Measurements from ENCODE around the gene NKAIN2. TPM values are rescaled to one million over a fixed set of nuclear protein-coding genes. Genes with fewer than 3 reads are reported as not detected.

The NKAIN2 gene
- total and polyA plus RNA-seq, 7 donors, result under 0.01 to 4.4 (median 0.75) TPM; not detected in 1

GRCh38 chr6:124119596-124119995, 315.9 kb downstream of the NKAIN2 start:
- intact Hi-C loops (cut with DNase I), result no loop called here
- Histone ChIP-seq H3K27ac (no peak overlapping the region), H3K27me3 (no peaks in the 10 kb centered on the region), H3K4me3 (no peak overlapping the region), H3K36me3 (no peaks in the 10 kb centered on the region), H3K9me3 (no peaks in the 10 kb centered on the region), H3K4me1 (no peaks in the 10 kb centered on the region)
- no peak for TF ChIP-seq EP300 (IDR thresholded peaks at IDR 0.05)
- TF ChIP-seq POLR2A (IDR thresholded peaks at IDR 0.05), result no peak
- no peak for TF ChIP-seq CTCF (IDR thresholded peaks at IDR 0.05)
- no peak for TF ChIP-seq POLR2AphosphoS5 (IDR thresholded peaks at IDR 0.05)
- WGBS, 2 donors, result 88 to 91% methylated on average over 1 of the region's 1 CpG
- no peak for DNase-seq

DNA sequence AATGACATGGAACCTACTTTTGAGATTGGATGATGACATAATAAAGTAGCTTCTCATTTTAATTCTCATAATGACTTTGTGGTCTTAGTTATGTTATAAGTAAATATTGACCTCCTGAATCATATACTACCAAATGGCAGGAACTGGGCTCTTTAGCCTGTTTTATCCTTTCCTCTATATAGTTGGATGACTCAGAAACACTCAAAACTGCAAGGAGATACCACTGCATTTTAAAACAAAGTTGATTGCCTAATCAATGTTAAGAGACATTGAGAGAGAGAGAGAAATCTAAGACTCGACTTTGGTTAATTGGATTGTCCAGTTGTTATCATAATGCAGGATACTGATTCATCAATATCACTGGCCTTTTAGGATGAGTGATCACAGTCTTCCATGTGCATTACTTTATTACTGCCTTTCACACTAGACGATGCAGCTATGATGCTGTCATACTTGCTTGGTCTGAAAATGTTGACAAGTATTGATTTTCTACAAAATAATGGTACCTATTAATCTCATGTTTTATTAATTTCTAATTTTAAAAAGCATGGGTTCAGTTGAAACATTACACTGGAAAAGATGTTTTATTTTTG, 320.0 kb downstream of the NKAIN2 start:
- H3K36me3 ChIP-seq, result no peaks in the 10 kb centered on the region
- no peaks in the 10 kb centered on the region for H3K4me1 ChIP-seq
- no peak for DNase-seq
- H3K27ac ChIP-seq, result no peak overlapping the region
- H3K4me3 ChIP-seq, result no peak overlapping the region
- TF ChIP-seq POLR2AphosphoS5 (IDR thresholded peaks at IDR 0.05) (no peak), EP300 (IDR thresholded peaks at IDR 0.05) (no peak), CTCF (IDR thresholded peaks at IDR 0.05) (no peak), POLR2A (IDR thresholded peaks at IDR 0.05) (no peak)
- no peaks in the 10 kb centered on the region for H3K27me3 ChIP-seq
- 56 to 81% methylated on average over 2 of the region's 2 CpGs for WGBS, 2 donors
- no peaks in the 10 kb centered on the region for H3K9me3 ChIP-seq
- intact Hi-C loops (cut with DNase I), result no loop called here

DNA sequence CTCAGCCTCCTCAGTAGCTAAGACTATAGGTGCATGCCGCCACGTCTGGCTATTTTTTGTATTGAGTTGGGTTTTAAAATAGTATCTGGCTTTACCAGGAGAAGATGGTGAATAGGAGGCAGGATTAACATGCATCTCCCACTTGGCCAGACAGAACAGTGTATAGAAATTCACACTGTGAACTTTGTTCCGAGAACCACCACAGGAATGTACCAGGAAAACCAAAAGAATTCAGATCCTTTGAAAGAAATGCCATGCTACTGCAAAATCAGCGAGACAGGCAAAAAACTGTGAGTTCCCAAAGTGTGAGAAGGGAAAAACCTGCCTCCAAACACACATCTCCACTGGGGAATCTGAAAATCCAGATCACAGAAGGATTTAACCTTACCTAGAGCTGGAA, 327.6 kb downstream of the NKAIN2 start:
- H3K27me3 ChIP-seq, result no peaks in the 10 kb centered on the region
- H3K36me3 ChIP-seq, result no peaks in the 10 kb centered on the region
- H3K4me3 ChIP-seq, result no peak overlapping the region
- DNase-seq, result no peak
- H3K9me3 ChIP-seq, result peaks cover 0 to 2% (median 0%) of the 10 kb centered on the region in 4 donors
- intact Hi-C loops (cut with DNase I), result no loop called here
- H3K27ac ChIP-seq, result no peak overlapping the region
- H3K4me1 ChIP-seq, result no peaks in the 10 kb centered on the region
- no peak for TF ChIP-seq CTCF (IDR thresholded peaks at IDR 0.05)
- TF ChIP-seq EP300 (IDR thresholded peaks at IDR 0.05), result no peak
- no peak for TF ChIP-seq POLR2AphosphoS5 (IDR thresholded peaks at IDR 0.05)
- no peak for TF ChIP-seq POLR2A (IDR thresholded peaks at IDR 0.05)
- WGBS, 2 donors, result 76 to 84% methylated on average over 4 of the region's 4 CpGs

GRCh38 chr6:124131779-124132178, 328.1 kb downstream of the NKAIN2 start:
- TF ChIP-seq EP300 (IDR thresholded peaks at IDR 0.05) (no peak), CTCF (IDR thresholded peaks at IDR 0.05) (no peak), POLR2AphosphoS5 (IDR thresholded peaks at IDR 0.05) (no peak)
- no peak for DNase-seq
- H3K27me3 ChIP-seq, result no peaks in the 10 kb centered on the region
- intact Hi-C loops (cut with DNase I), result no loop called here
- no peaks in the 10 kb centered on the region for H3K4me1 ChIP-seq
- no peak overlapping the region for H3K4me3 ChIP-seq
- H3K36me3 ChIP-seq, result no peaks in the 10 kb centered on the region
- H3K27ac ChIP-seq, result no peak overlapping the region
- H3K9me3 ChIP-seq, result peaks cover 0 to 2% (median 0%) of the 10 kb centered on the region in 4 donors

GRCh38 chr6:124132256-124132655, 328.6 kb downstream of the NKAIN2 start:
- no peaks in the 10 kb centered on the region for H3K27me3 ChIP-seq
- no peaks in the 10 kb centered on the region for H3K4me1 ChIP-seq
- H3K36me3 ChIP-seq, result no peaks in the 10 kb centered on the region
- no peak overlapping the region for H3K4me3 ChIP-seq
- 68 to 76% methylated on average over 2 of the region's 2 CpGs for WGBS, 2 donors
- no peak for DNase-seq
- H3K9me3 ChIP-seq, result peaks cover 0 to 2% (median 0%) of the 10 kb centered on the region in 4 donors
- intact Hi-C loops (cut with DNase I), result no loop called here
- H3K27ac ChIP-seq, result no peak overlapping the region
- TF ChIP-seq POLR2AphosphoS5 (IDR thresholded peaks at IDR 0.05), result no peak

Data from sigmoid colon (tissue), 7 donors.